ENCODE results near the gene MBD5.

MBD5 gene

DNA sequence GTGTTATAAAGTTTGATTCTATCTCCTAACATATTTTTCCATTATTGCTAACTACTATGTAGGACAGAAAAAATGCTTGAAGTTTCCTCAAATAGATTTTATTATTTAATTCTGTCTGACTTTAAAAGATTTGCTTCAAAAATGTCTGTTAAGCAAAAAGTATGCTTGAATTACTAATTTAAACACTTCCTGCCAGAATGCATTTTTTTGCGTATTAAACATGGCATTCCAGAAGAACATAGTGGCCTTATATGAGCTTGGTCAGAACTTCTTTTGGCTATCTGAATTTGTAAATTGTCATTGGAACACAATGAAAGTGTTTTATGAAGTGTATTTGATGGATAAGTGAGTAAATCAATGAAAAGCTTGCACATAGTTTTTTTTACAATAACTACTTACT is 37.8 kb downstream of the MBD5 start:
- H3K36me3 ChIP-seq (ENCODE audit: low read depth): no peaks in the 10 kb centered on the region
- H3K27ac ChIP-seq (ENCODE audit: poor library complexity, severe bottlenecking): no peak overlapping the region
- H3K9me3 ChIP-seq (ENCODE audit: severe bottlenecking): no peaks in the 10 kb centered on the region
- H3K27me3 ChIP-seq (ENCODE audit: insufficient read depth, poor library complexity, severe bottlenecking): no peaks in the 10 kb centered on the region
- no peak for DNase-seq (ENCODE audit: low spot score)
- no peak overlapping the region for H3K4me3 ChIP-seq (ENCODE audit: severe bottlenecking)
- TF ChIP-seq, protein P1, sequence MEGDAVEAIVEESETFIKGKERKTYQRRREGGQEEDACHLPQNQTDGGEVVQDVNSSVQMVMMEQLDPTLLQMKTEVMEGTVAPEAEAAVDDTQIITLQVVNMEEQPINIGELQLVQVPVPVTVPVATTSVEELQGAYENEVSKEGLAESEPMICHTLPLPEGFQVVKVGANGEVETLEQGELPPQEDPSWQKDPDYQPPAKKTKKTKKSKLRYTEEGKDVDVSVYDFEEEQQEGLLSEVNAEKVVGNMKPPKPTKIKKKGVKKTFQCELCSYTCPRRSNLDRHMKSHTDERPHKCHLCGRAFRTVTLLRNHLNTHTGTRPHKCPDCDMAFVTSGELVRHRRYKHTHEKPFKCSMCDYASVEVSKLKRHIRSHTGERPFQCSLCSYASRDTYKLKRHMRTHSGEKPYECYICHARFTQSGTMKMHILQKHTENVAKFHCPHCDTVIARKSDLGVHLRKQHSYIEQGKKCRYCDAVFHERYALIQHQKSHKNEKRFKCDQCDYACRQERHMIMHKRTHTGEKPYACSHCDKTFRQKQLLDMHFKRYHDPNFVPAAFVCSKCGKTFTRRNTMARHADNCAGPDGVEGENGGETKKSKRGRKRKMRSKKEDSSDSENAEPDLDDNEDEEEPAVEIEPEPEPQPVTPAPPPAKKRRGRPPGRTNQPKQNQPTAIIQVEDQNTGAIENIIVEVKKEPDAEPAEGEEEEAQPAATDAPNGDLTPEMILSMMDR (IDR thresholded peaks at IDR 0.05; ENCODE audit: poor library complexity, severe bottlenecking): no peak
- peaks cover 5% of the 10 kb centered on the region for H3K4me1 ChIP-seq (ENCODE audit: insufficient read depth, poor library complexity, severe bottlenecking)
- no peak for ATAC-seq (ENCODE audit: low read depth)

DNA sequence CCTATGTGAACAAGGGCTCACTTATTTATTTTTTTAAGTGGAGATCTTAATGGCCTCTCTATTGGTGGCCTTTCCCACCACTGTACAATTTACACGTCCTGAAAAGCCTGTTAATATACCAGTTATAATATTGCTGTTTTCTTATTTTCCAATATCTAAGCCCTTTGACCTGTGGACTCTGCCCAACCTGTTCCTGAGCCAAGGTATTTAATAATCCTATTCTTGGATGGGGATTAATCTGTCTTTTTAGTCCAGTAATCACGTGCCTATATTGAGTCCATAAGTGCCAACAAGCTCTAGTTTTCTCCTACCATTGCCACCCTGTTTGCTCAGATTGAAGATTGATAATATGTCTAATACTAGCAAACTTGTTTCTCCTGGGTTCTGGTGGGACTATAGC is 42.7 kb downstream of the MBD5 start:
- H3K4me3 ChIP-seq (ENCODE audit: severe bottlenecking): no peak overlapping the region
- ATAC-seq (ENCODE audit: low read depth) (no peak), DNase-seq (ENCODE audit: low spot score) (no peak)
- H3K9me3 ChIP-seq (ENCODE audit: severe bottlenecking): no peaks in the 10 kb centered on the region
- no peak overlapping the region for H3K27ac ChIP-seq (ENCODE audit: poor library complexity, severe bottlenecking)
- no peaks in the 10 kb centered on the region for H3K4me1 ChIP-seq (ENCODE audit: insufficient read depth, poor library complexity, severe bottlenecking)
- TF ChIP-seq, protein P1 (IDR thresholded peaks at IDR 0.05; ENCODE audit: poor library complexity, severe bottlenecking): no peak
- no peaks in the 10 kb centered on the region for H3K27me3 ChIP-seq (ENCODE audit: insufficient read depth, poor library complexity, severe bottlenecking)
- no peaks in the 10 kb centered on the region for H3K36me3 ChIP-seq (ENCODE audit: low read depth)

DNA sequence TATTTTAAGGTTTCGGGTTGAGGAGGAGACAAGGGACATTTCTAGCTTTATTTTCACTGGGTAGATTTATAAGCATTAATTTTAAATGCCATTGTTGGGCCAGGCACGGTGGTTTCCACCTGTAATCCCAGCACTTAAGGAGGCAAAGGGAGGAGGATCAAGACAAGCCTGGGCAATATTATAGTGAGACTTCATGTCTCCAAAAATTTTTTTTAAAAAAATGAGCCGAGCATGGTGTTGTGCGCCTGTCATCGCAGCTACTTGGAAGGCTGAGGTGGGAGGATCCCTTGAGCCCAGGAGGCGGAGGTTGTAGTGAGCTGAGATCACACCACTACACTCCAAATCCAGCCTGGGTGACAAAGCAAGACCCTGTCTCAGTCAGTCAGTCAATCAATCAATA is 45.0 kb downstream of the MBD5 start:
- Histone ChIP-seq H3K4me1 (ENCODE audit: insufficient read depth, poor library complexity, severe bottlenecking) (no peaks in the 10 kb centered on the region), H3K36me3 (ENCODE audit: low read depth) (no peaks in the 10 kb centered on the region), H3K9me3 (ENCODE audit: severe bottlenecking) (peaks cover 1% of the 10 kb centered on the region), H3K27ac (ENCODE audit: poor library complexity, severe bottlenecking) (no peak overlapping the region), H3K27me3 (ENCODE audit: insufficient read depth, poor library complexity, severe bottlenecking) (no peaks in the 10 kb centered on the region), H3K4me3 (ENCODE audit: severe bottlenecking) (no peak overlapping the region)
- no peak for ATAC-seq (ENCODE audit: low read depth)
- no peak for DNase-seq (ENCODE audit: low spot score)
- TF ChIP-seq, protein P1 (IDR thresholded peaks at IDR 0.05; ENCODE audit: poor library complexity, severe bottlenecking): no peak

DNA sequence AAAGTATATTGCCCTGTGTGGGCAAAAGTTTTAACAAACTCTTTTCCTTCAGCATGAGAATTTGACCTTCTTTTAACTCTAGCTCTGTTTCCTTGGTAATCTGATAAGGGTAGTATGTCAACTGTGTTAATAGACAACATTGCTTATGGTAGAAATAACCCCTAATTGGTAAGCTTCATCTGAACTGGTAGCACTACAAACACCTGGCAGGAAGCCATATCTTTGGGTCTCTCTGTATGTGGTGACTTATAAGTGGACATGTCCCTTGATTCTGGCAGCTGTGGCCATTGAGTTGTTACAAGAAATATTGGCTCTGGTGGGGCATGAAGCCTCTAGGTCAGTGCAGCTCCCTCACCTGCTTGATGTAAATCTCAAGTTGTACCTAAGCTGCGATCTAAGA is 46.9 kb downstream of the MBD5 start:
- DNase-seq (ENCODE audit: low spot score) (no peak), ATAC-seq (ENCODE audit: low read depth) (no peak)
- H3K9me3 ChIP-seq (ENCODE audit: severe bottlenecking): peaks cover 1% of the 10 kb centered on the region
- H3K4me3 ChIP-seq (ENCODE audit: severe bottlenecking): no peak overlapping the region
- TF ChIP-seq, protein P1 (IDR thresholded peaks at IDR 0.05; ENCODE audit: poor library complexity, severe bottlenecking): no peak
- H3K4me1 ChIP-seq (ENCODE audit: insufficient read depth, poor library complexity, severe bottlenecking): no peaks in the 10 kb centered on the region
- H3K36me3 ChIP-seq (ENCODE audit: low read depth): no peaks in the 10 kb centered on the region
- H3K27ac ChIP-seq (ENCODE audit: poor library complexity, severe bottlenecking): no peak overlapping the region
- no peaks in the 10 kb centered on the region for H3K27me3 ChIP-seq (ENCODE audit: insufficient read depth, poor library complexity, severe bottlenecking)

DNA sequence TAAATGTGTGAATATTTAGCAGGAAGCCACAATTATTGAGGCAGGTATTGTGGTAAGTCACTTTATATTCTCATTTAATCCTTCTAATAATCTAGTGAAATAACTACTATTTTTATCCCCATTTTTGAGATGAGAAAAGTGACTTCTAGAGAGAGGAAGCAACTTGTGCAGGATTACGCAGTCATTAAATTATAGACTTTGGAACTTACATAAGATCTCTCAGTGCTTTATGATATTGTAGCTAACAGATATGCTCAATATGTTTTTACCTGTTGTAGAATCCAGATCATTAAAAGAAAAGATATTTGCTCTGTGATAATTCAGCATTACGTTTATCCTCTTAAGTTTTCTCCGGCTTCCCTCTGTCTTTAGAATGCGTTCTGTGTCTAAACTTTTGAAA is 50.5 kb downstream of the MBD5 start:
- TF ChIP-seq, protein P1 (IDR thresholded peaks at IDR 0.05; ENCODE audit: poor library complexity, severe bottlenecking): no peak
- no peaks in the 10 kb centered on the region for H3K36me3 ChIP-seq (ENCODE audit: low read depth)
- H3K27me3 ChIP-seq (ENCODE audit: insufficient read depth, poor library complexity, severe bottlenecking): no peaks in the 10 kb centered on the region
- H3K4me1 ChIP-seq (ENCODE audit: insufficient read depth, poor library complexity, severe bottlenecking): no peaks in the 10 kb centered on the region
- H3K27ac ChIP-seq (ENCODE audit: poor library complexity, severe bottlenecking): no peak overlapping the region
- no peak overlapping the region for H3K4me3 ChIP-seq (ENCODE audit: severe bottlenecking)
- ATAC-seq (ENCODE audit: low read depth) (no peak), DNase-seq (ENCODE audit: low spot score) (no peak)
- peaks cover 1% of the 10 kb centered on the region for H3K9me3 ChIP-seq (ENCODE audit: severe bottlenecking)

Measured in RWPE2 (cell line).